GM18520 (cell line): ENCODE data around the gene FAM234B.

Source experiments
- ATAC-seq: cut with Tn5 transposase; IDR thresholded peaks from one replicate; pipeline ENCODE4 v1.9.1; 2021; ENCODE audit not compliant: unreplicated experiment

FAM234B gene, protein sequence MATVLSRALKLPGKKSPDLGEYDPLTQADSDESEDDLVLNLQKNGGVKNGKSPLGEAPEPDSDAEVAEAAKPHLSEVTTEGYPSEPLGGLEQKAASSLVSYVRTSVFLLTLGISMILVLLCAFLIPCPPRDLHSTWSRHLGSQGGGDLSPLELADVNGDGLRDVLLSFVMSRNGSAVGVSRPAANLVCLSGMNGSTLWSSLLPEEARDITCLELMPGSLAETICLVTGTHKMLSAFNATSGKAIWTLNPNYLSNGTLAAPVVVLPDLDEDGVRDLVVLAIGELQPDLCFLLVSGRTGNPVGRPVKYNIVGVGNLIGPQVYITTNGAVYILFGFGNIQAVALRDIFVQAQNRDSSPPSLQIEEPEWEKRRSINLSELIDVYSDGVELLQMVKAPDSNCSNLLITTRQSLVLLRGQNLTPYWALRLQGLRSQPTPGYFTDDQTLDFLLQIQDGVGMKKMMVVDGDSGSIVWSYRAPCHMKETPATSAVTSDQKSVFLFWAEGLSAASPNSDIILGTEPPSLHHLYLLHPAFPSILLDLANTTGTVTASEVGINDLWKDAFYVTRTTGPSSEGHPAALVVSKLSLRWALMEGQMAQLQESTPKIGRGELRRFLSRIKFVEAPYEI

DNA sequence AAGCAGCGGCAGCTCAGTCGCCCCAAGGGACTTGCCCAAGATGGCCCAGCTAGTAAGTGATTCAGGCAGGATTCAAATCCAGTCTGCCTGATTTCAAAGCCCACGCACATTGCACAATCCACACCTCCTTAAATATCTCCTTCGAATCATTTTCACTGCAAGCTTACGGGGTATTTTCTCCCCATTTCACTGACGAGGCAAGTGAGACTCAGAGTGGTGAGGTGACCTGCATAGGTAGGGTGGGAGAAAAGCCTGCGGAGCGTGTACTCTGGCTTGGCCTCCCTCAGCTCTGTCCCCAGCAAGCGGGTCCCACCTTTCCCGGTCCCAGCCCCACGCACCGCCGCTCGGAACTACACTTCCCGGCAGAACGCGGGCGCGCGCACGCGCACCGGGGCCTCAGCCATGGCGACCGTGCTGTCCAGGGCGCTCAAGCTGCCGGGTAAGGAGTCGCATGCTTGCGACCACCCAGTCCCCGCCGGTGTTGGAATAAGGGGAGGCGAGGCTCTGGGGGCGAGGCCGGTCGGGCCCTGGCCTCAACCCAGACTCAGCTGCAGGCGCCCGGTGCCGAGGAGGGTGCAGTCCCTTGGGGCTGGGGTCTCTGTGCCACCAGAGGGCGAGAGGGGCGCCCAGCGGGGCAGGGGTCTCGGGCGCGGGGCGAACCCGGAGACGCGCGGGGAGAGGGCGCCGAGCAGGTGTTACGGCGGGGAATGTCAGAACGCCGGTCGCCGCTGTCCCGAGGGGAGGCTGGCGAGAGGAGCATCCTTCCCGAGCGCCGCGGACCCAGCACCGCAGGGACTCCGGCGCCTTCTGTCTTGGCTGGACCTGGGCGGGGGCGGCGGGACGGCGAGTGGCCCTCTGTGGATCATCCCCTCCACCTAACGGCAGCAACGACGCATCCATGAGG lies at the start of gene FAM234B:
Gene FAM234B, plus strand, starts transcription at position 380 of the 904 bp plus-strand sequence. Its CDS starts 23 bp downstream, at position 403.
- ATAC-seq, result no peak

DNA sequence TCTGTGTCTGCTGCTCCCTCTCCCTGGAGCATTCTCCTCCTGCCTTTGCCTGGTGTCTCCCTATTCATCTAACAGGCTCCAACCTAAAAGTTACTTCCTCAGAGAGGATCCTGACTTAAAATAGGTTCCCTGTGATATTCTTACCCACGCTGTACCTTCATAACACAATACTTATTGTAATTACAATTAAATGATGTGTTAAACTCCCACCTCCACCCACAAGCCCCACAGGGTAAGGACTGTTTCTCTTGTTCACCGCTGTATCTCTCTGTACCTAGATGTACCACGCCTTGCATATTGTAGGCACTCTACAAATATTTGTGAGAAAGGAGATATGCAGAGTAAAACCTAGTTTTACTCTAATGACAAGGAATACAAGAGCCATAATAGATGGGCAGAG lies 49.1 kb upstream of the FAM234B start:
- no peak for ATAC-seq

DNA sequence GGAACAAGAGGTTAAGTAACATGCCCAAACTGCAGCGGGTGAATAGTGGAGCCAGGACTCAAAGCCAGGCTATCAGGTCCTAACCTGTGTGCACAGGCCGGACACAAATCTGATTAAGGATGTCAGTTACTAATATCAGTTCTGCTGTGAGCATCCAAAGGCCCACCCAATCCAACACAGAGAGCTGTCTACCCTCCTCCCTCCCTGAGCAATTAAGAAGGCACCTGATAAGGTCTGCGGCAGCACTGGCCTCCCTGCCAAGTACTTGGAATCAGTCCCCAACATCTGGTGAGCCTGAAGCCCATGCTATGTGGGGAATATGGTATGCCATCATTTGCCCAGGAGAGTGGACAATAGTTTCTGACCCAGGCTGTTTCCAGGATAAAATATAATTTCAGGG lies 48.0 kb upstream of the FAM234B start:
- ATAC-seq, result no peak

DNA sequence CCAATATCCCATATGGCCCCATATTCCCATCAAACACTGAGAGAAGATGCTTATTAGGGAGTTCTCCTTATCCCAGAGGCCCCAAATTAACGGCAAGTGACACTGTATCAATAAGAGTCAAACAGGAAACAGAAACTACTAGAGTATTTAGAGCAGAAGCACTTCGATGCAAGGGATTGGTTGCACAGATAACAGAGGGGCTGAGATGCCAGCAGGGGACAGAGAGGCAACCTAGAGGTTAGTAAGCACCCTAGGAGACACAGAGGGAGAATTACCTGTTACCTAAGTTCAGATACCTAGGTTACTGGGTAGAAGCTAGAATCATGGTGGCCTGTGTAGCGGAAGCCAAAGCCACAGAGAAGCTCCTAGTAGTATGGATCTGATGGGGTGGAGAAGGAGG lies 47.0 kb upstream of the FAM234B start:
- no peak for ATAC-seq

DNA sequence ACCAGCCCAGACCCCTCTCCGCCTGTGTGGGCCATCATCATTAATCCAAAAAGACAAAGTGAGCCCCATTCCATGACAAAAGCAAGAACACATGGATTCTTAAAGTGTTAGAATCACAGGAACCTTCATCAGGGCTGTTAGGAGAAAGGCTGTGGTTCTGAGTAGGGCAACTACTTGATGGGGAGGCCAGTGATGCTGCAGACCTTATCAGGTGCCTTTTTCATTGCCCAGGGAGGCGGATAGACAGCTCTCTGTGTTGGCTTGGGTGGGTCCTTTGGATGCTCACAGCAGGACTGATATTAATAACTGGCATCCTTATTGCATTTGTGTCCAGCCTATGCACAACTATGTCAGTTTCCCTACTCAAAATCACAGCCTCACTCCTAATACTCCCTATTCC lies 46.4 kb upstream of the FAM234B start:
- ATAC-seq, result no peak

DNA sequence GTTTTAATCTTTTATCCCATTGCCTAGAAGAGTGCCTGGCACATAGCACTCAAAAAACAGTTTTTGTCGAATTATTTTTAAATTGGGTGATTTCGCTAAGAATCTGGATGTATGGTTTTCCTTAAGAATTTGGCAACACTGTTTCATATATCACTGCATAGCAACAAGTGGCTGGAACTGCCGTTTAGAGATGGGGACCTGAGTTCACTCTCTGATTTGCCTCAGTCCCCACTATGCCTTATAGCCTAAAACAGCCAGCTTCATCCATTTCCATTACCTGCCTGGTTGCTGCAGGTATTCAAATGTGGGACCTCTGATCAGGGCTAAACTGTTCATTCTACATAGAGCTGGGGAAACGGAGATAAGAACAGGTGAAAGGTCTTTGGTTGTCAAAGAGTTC lies 45.9 kb upstream of the FAM234B start:
- no peak for ATAC-seq

DNA sequence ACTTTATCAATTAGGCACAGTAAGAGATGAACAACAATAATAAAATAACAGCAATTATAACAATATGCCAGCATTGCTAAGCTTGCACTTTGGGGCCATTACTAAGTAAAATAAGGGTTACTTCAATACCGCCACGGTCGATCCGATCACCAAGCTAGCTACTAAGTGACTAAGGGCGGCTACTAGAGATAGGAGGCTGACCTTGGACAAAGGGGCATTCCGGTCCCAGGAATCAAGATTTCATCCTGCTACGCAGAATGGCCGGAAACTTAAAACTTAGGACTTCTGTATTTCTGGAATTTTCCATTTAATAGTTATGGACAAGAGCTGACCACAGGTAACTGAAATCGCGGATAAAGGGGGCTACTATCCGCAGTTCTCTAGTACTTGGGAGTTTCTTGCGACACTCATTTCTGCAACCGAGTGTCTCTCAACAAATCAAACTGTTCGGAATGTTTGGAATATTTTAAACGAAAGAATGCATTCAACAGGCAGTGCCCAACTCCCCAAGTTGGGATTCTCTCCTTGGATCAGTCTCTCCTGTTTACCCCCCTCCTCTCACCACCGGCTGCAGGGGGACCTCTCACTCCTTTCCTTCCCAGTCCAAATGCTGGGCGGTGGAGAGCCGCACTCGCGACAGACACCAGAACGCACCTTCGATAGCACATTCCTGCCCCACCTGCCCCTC lies 44.8 kb upstream of the FAM234B start:
- no peak for ATAC-seq

DNA sequence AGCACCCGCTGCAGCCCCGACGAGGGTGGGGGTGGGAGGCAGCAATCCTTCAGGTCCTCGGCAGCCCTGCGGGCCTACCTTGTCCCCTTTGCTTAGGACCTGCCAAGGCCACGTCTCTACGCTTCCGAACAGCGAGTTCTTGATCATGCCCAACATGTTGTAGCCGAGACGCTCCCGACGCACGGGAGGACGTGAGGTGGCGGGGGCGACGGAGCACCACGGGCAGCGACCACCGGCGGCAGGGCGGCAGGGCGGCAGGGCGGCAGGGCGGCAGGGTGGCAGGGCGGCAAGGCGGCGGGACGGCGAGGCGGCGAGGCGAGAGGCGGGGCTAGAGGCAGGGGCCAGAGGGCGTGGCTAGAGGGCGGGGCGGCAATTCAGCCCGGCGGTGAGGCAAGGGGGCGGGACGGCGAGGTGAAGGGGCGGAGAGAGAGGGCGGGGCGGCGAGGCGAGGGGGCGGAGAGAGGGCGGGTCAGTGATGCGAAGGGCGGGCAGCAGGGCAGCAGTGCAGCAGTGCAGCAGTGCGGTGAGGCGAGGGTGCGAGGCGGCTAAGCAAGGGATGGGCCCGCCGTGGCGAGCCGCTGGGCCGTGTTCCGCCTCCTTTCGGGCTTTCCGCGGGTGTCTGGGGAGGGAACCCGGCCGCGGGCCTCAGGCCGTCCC lies 44.1 kb upstream of the FAM234B start, which contains the start of gene HEBP1:
Gene HEBP1, minus strand, starts transcription at position 307 of the 657 bp plus-strand sequence. Its CDS starts 151 bp downstream, at position 156.
- ATAC-seq, result no peak

DNA sequence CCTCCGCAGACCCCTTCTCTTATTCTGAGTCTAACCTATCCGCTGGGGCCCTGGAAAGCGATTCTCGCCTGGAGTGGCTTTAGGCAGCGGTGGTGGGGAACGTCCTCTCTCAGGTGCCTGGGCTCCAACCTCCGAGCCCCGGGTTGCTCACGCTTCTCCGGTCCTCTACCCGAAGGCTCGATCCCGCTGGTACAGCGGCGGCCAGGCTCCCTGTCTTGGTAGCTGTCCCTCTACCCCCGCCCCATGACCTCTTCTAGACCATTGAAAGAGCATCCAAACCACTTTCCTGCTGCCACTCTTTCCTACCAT lies 43.6 kb upstream of the FAM234B start:
- ATAC-seq, result no peak

DNA sequence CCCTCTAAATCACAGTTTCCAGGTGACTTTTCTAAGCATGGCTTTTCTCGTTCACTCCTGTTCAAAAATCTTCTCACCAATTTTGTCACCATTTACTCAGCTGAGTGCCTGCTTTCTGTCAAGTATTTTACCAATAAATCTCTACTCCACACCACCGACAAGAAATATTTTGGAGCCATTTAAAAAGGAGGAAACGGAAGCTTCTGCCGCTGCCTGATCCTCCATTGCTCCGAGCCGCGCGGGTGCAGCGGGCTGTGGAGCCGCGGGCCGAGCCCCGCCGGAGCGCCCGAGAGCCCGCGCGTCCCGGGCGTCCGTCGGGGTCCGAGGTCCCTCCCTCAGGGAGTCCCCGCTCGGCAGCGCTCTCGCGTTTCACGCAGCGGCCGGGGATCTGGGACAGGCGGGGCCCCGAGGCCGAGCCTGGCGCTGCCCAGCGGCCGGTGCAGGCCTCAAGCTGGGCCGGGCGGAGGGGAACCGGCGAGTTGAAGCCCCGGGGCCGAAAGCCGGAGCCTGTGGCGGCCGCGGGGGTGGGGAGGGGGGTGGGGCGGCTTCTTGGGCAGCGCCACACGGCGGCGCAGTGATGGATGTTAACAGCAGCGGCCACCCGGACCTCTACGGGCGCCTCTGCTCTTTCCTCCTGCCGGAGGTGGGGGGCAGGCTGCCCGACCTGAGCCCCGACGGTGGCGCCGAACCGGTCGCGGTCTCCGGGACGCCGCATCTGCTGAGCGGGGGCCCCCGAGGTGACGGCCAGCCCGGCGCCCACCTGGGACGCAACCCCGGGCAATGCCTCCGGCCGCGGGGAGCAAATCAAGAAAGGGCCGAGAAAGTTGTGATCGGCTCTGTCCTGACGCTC lies 43.0 kb upstream of the FAM234B start:
- no peak for ATAC-seq

DNA sequence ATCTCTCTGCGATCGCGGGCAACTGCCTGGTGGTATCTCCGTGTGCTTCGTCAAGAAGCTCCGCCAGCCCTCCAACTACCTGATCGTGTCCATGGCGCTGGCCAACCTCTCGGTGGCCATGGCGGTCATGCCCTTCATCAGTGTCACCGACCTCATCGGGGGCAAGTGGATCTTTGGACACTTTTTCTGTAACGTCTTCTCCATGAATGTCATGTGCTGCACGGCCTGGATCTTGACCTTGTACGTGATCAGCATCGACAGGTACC lies 42.5 kb upstream of the FAM234B start:
- no peak for ATAC-seq

DNA sequence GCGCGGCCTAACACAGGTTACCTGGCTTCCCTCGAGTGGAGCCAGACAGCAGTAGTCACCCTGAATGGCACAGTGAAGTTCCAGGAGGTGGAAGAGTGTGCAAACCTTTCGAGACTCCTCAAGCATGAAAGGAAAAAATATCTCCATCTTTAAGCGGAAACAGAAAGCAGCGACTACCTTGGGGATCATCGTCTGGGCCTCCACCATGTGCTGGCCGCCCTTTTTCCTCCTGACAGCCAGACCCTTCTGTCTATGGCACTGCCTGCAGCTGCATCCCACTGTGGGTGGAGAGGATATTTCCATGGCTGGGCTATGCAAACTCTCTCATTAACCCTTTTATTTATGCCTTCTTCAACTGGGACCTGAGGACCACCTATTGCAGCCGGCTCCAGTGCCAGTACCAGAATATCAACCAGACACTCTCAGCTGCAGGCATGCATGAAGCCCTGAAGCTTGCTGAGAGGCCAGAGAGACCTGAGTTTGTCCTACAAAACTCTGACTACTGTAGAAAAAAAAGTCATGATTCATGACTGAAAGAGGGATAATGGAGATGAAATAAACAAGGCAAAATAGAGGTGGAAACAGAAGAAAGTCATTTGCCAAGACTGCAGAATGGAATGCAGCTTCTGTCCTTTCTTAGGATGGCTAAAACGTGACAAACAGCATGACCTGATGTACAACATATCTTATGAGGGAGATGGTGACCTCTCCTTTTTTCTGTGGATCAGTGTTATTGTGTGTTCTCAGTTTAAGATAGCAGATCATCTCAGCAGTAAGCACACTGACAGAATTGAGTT lies 41.7 kb upstream of the FAM234B start:
- ATAC-seq, result no peak

DNA sequence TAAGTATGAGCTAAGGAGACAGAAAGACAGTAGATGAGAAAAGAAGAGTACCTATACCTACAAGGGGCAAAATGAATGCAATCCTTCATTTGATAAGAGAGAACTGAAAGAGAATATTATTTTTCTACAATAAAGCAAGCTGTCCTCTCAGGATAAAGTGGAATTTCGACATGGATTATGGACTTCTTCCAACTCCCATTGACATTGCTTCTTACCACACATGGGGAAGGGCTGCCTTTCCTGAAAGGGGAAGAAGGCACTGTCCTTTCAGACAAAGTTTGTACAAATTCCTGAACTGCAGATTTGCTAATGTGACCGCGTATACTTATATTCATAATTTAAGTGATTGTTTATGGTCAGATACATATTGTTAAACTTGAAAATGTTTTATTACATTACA lies 39.8 kb upstream of the FAM234B start:
- ATAC-seq, result no peak

DNA sequence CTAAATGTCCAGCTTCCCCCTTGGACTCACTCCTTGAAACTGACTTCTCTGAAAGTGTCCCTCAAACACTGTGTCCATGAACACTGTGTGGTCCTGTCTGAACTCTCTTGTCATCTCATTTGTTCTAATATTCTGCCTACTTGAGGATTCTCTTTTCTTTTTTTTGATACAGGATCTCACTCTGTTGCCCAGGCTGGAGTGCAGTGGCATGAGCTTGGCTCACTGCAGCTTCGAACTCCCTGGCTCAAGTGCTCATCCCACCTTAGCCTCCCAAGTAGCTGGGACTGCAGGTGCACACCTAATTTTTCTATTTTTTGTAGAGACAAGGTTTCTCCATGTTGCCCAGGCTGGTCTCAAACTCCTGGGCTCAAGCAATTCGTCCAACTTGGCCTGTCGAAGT lies 39.2 kb upstream of the FAM234B start:
- no peak for ATAC-seq

DNA sequence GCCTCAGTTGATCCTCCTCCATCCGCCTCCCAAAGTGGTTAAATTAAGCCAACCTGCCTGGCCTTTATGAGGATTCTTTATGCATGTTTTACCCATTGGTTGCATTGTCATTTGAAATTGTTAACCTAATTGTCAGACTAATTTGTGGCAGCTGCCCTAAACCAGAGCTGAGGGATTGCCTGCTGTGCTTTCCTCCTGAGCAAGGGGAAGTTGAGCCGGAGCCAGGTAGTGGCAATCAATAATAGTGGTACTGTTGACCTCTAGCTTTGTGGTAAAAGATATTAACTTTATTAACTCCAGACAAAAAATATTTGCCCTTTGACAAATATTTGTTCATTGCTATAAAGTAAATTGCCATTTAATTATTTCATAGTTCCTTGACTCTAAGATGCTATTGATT lies 38.5 kb upstream of the FAM234B start:
- no peak for ATAC-seq

DNA sequence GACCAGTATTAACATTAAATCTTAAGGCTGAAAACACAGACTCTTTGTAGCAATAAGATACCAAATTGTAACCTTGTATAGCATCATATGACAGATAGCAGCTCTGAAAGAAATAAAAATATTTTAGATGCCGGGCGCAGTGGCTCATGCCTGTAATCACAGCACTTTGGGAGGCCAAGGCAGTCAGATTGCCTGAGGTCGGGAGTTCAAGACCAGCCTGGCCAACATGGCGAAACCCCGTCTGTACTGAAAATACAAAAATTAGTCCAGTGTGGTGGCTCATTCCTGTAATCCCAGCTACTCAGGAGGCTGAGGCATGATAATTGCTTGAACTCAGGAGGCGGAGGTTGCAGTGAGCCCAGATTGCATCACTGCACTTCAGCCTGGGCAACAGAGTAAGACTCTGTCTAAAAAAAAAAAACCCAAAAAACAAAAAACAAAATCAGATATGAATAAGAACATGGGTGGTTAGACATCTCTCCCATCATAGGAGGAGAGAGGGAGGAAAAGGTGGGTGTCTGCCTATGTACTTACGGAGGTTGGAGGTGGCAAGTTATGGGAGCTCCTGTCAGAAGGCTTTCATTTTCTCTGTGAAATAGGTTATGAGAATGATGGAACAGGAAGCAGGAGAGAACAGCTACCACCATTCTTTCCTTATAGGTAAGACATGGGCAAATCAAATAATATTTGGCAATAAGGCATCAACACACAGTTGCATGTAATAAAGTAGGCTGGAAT lies 36.5 kb upstream of the FAM234B start:
- no peak for ATAC-seq

DNA sequence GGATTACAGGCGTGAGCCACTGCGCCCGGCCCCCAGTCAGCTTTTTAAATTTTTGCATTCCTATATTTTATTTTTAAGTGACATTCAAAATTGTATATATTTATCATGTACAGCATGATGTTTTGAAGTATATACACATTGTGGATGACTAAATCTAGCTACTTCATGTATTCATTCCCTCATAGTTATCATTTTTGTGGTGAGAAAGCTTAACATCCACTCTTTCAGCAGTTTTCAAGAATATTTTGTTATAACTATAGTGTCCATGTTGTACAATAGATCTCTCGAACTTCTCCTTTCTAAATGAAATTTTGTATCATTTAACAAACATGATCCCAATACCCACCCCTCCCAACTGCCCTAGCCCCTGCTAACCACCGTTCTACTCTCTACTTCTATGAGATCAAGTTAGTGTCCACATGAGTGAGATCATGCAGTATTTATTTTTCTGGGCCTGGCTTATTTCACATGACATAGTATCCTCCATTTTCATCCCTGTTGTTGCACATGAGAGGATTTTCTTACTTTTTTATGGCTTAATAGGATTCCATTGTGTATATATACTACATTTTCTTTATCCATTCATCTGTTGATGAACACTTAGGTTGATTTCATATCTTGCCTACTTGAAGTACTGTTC lies 35.3 kb upstream of the FAM234B start:
- ATAC-seq, result no peak

DNA sequence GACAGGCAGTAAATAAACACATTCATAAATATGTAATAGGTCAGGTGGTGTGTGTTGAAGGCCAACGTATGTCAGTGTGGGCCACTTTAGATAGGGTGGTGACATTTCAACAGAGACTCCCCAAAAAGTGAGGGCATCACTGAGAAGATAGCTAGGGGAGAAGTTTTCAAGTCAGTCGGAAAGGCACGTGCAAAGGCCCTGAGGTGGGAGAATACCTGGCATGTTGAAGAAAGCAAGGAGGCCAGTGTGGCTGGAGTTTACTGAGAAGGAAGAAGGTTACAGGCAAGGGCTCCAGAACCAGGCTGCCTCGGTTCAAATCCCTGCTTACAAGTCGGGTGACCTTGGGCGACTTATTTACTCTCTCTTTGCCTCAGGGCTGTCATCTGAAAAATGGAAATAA lies 33.1 kb upstream of the FAM234B start:
- ATAC-seq, result no peak
